CD4-positive, alpha-beta memory T cell (primary cell): ENCODE measurements around the gene SLC1A2. TPM values are rescaled to one million over a fixed set of nuclear protein-coding genes. Genes with fewer than 3 reads are reported as not detected.

ENCODE experiments used
- CTCF ChIA-PET: fragments of 350-600 bp; sonication (Branson Sonifier 250); formaldehyde crosslinking; loops from one replicate; lab custom pipeline; 2021; ENCODE audit warnings: inconsistent platforms; ENCODE audit not compliant: partially characterized antibody; lab: Charles Lee
- POLR2A ChIA-PET: fragments of 350-600 bp; sonication (Branson Sonifier 250); formaldehyde crosslinking; loops from one replicate; lab custom pipeline; 2021; ENCODE audit not compliant: partially characterized antibody; lab: Charles Lee
- DNase-seq, 5 donors: peaks; one replicate each; pipeline versions ENCODE4 v3.0.0 to v3.0.0-alpha.2; 2020 to 2022; ENCODE audit warnings: mixed read lengths in 1 of 5
- H3K27ac ChIP-seq: one replicate; pipeline ENCODE4 v1.7.0; 2013; ENCODE audit warnings: low read depth, low read length
- H3K27me3 ChIP-seq: 2 replicates; pipeline ENCODE4 v1.7.0; 2013; ENCODE audit warnings: mild to moderate bottlenecking, low read length, moderate library complexity; ENCODE audit not compliant: insufficient read depth
- H3K36me3 ChIP-seq: 2 replicates; pipeline ENCODE4 v1.7.0; 2013; ENCODE audit warnings: mild to moderate bottlenecking, low read length, moderate library complexity; ENCODE audit not compliant: insufficient read depth
- H3K4me1 ChIP-seq: 2 replicates; pipeline ENCODE4 v1.7.0; 2013; ENCODE audit warnings: mild to moderate bottlenecking, low read length, moderate library complexity; ENCODE audit not compliant: insufficient read depth
- H3K4me3 ChIP-seq, 2 donors: one replicate each; pipeline ENCODE4 v1.7.0; 2013; ENCODE audit warnings: low read length in 2 of 2, mild to moderate bottlenecking in 1 of 2
- H3K9me3 ChIP-seq, 2 donors: one replicate each; pipeline ENCODE4 v1.7.0; 2013; ENCODE audit warnings: low read length in 2 of 2, control low read depth in 1 of 2; ENCODE audit not compliant: control insufficient read depth in 1 of 2
- H3K27ac Mint-ChIP-seq, 7 donors: one replicate each; pipeline ENCODE4 v1.8.0; 2020 to 2021; ENCODE audit warnings: mixed read lengths in 7 of 7, mild to moderate bottlenecking in 6 of 7, inconsistent platforms in 3 of 7, moderate library complexity in 3 of 7
- H3K27me3 Mint-ChIP-seq, 2 donors: one replicate each; pipeline ENCODE4 v1.8.0; 2020 to 2021; ENCODE audit warnings: mixed read lengths in 2 of 2
- H3K36me3 Mint-ChIP-seq, 2 donors: one replicate each; pipeline ENCODE4 v1.8.0; 2020 to 2021; ENCODE audit warnings: mixed read lengths in 2 of 2, inconsistent platforms in 1 of 2, mild to moderate bottlenecking in 1 of 2
- H3K4me1 Mint-ChIP-seq, 4 donors: one replicate each; pipeline ENCODE4 v1.8.0; 2020 to 2021; ENCODE audit warnings: mixed read lengths in 4 of 4, mild to moderate bottlenecking in 1 of 4
- H3K4me3 Mint-ChIP-seq, 8 donors: one replicate each; pipeline ENCODE4 v1.8.0; 2020 to 2021; ENCODE audit warnings: mixed read lengths in 8 of 8, mild to moderate bottlenecking in 7 of 8, moderate library complexity in 6 of 8, inconsistent platforms in 3 of 8
- H3K9me3 Mint-ChIP-seq, 8 donors: one replicate each; pipeline ENCODE4 v1.8.0; 2020 to 2021; ENCODE audit warnings: mixed read lengths in 8 of 8, mild to moderate bottlenecking in 5 of 8, inconsistent platforms in 3 of 8, moderate library complexity in 1 of 8
- intact Hi-C: fragments of 100-400 bp; cut with micrococcal nuclease; formaldehyde crosslinking; loops from one replicate; pipeline ENCODE4 v1.15.1; 2023
- polyA plus RNA-seq, 2 donors: library from polyadenylated mRNA; unstranded; fragments of 300-500 nt; fragmentation: Illumina TruSeq; gene quantifications; one replicate each; pipeline ENCODE4 v1.2.3, GENCODE V29; 2021
- total RNA-seq, 2 experiments: library from RNA; stranded (reverse); gene quantifications; one replicate each; pipeline ENCODE4 v1.2.3, GENCODE V29; 2021

Gene SLC1A2
- total and polyA plus RNA-seq, 4 experiments from 2014 or later: 0.08 to 0.25 (median 0.11) TPM

- DNase-seq: no peak
- intact Hi-C loops: no loop called here
- Histone ChIP-seq H3K27me3 (no peaks in the 10 kb centered on the region), H3K4me1 (peaks cover 65% of the 10 kb centered on the region), H3K4me3 (no peak overlapping the region), H3K36me3 (peaks cover 49% of the 10 kb centered on the region), H3K27ac (no peak overlapping the region), H3K9me3 (no peaks in the 10 kb centered on the region)
- POLR2A ChIA-PET: interaction anchor here (0.8 to 1.6 kb wide), 6 partner anchors 11 to 68 kb away, joined by 3 to 5 read pairs (median 4); no protein-coding TSS in a partner anchor
- Mint-ChIP-seq H3K27ac (peak overlapping the region; percentile 78 to 99 (median 90)), H3K27me3 (no peaks in the 10 kb centered on the region), H3K4me3 (peak overlapping the region in 5 of 8 donors; percentile 7 to 76 (median 11)), H3K9me3 (peaks cover 0 to 9% (median 5%) of the 10 kb centered on the region in 8 donors), H3K4me1 (peaks cover 55 to 87% (median 72%) of the 10 kb centered on the region in 4 donors), H3K36me3 (peaks cover 90 to 92% of the 10 kb centered on the region in 2 donors)
- CTCF ChIA-PET: interaction anchor here (0.8 to 1.2 kb wide), 3 partner anchors 92 to 1167 kb away, joined by 3 to 5 read pairs (median 5); no protein-coding TSS in a partner anchor
Measured at GRCh38 chr11:35214226-35214770, 205.1 kb downstream of the SLC1A2 start.

GRCh38 chr11:35211952-35212351 lies 207.4 kb downstream of the SLC1A2 start:
- peaks cover 51 to 88% (median 70%) of the 10 kb centered on the region in 4 donors for H3K4me1 Mint-ChIP-seq
- no peak for DNase-seq
- Histone ChIP-seq H3K27ac (no peak overlapping the region), H3K27me3 (no peaks in the 10 kb centered on the region), H3K4me1 (peaks cover 52% of the 10 kb centered on the region), H3K36me3 (peaks cover 55% of the 10 kb centered on the region), H3K9me3 (no peaks in the 10 kb centered on the region), H3K4me3 (no peak overlapping the region)
- peaks cover 93 to 95% of the 10 kb centered on the region in 2 donors for H3K36me3 Mint-ChIP-seq
- ChIA-PET CTCF (no interaction called here), POLR2A (interaction anchor here (0.9 kb wide), 1 partner anchor 13 kb away, joined by 3 read pairs; no protein-coding TSS in a partner anchor)
- H3K4me3 Mint-ChIP-seq: peak overlapping the region in 1 of 8 donors; percentile 60
- H3K9me3 Mint-ChIP-seq: peaks cover 0 to 11% (median 6%) of the 10 kb centered on the region in 8 donors
- no peaks in the 10 kb centered on the region for H3K27me3 Mint-ChIP-seq
- intact Hi-C loops: no loop called here
- peak overlapping the region in 3 of 7 donors; percentile 19 to 71 (median 23) for H3K27ac Mint-ChIP-seq

- ChIA-PET POLR2A (no interaction called here), CTCF (no interaction called here)
- intact Hi-C loops: no loop called here
- H3K4me3 Mint-ChIP-seq: peak overlapping the region in 2 of 8 donors; percentile 8 to 41
- peaks cover 46 to 81% (median 64%) of the 10 kb centered on the region in 4 donors for H3K4me1 Mint-ChIP-seq
- peaks cover 92 to 95% of the 10 kb centered on the region in 2 donors for H3K36me3 Mint-ChIP-seq
- H3K9me3 Mint-ChIP-seq: peaks cover 0 to 11% (median 6%) of the 10 kb centered on the region in 8 donors
- peak overlapping the region in 6 of 7 donors; percentile 25 to 78 (median 50) for H3K27ac Mint-ChIP-seq
- H3K36me3 ChIP-seq: peaks cover 58% of the 10 kb centered on the region
- no peak overlapping the region for H3K27ac ChIP-seq
- no peaks in the 10 kb centered on the region for H3K27me3 ChIP-seq
- H3K9me3 ChIP-seq: no peaks in the 10 kb centered on the region
- DNase-seq: no peak
- peaks cover 43% of the 10 kb centered on the region for H3K4me1 ChIP-seq
- H3K4me3 ChIP-seq: no peak overlapping the region
- no peaks in the 10 kb centered on the region for H3K27me3 Mint-ChIP-seq
Measured at GRCh38 chr11:35210876-35211546, 208.3 kb downstream of the SLC1A2 start.

GRCh38 chr11:35208795-35209194 lies 210.6 kb downstream of the SLC1A2 start:
- Histone ChIP-seq H3K4me3 (no peak overlapping the region), H3K4me1 (peaks cover 34% of the 10 kb centered on the region), H3K9me3 (no peaks in the 10 kb centered on the region), H3K36me3 (peaks cover 67% of the 10 kb centered on the region), H3K27me3 (no peaks in the 10 kb centered on the region), H3K27ac (no peak overlapping the region)
- H3K27ac Mint-ChIP-seq: peak overlapping the region in 4 of 7 donors; percentile 16 to 81 (median 54)
- peaks cover 0 to 11% (median 6%) of the 10 kb centered on the region in 8 donors for H3K9me3 Mint-ChIP-seq
- H3K4me3 Mint-ChIP-seq: no peak overlapping the region
- H3K4me1 Mint-ChIP-seq: peaks cover 38 to 79% (median 60%) of the 10 kb centered on the region in 4 donors
- H3K36me3 Mint-ChIP-seq: peaks cover 93 to 95% of the 10 kb centered on the region in 2 donors
- ChIA-PET CTCF (interaction anchor here (1.6 kb wide), 1 partner anchor 10 kb away, joined by 4 read pairs; no protein-coding TSS in a partner anchor), POLR2A (no interaction called here)
- DNase-seq: no peak
- intact Hi-C loops: no loop called here
- H3K27me3 Mint-ChIP-seq: no peaks in the 10 kb centered on the region

GRCh38 chr11:35207471-35208403 lies 211.6 kb downstream of the SLC1A2 start:
- Histone ChIP-seq H3K27ac (no peak overlapping the region), H3K4me3 (no peak overlapping the region), H3K27me3 (no peaks in the 10 kb centered on the region), H3K4me1 (peaks cover 29% of the 10 kb centered on the region), H3K9me3 (no peaks in the 10 kb centered on the region), H3K36me3 (peaks cover 67% of the 10 kb centered on the region)
- Mint-ChIP-seq H3K9me3 (peaks cover 0 to 11% (median 6%) of the 10 kb centered on the region in 8 donors), H3K27me3 (no peaks in the 10 kb centered on the region), H3K36me3 (peaks cover 92 to 96% of the 10 kb centered on the region in 2 donors), H3K27ac (peak overlapping the region; percentile 10 to 82 (median 68)), H3K4me3 (no peak overlapping the region), H3K4me1 (peaks cover 34 to 76% (median 55%) of the 10 kb centered on the region in 4 donors)
- no peak for DNase-seq
- intact Hi-C loops: no loop called here
- POLR2A ChIA-PET: interaction anchor here (0.8 kb wide), 1 partner anchor 17 kb away, joined by 3 read pairs; no protein-coding TSS in a partner anchor
- CTCF ChIA-PET: interaction anchor here (1.1 kb wide), 1 partner anchor 9 kb away, joined by 3 read pairs; no protein-coding TSS in a partner anchor

GRCh38 chr11:35206616-35207015 lies 212.7 kb downstream of the SLC1A2 start:
- peaks cover 91 to 98% of the 10 kb centered on the region in 2 donors for H3K36me3 Mint-ChIP-seq
- Histone ChIP-seq H3K27ac (no peak overlapping the region), H3K27me3 (no peaks in the 10 kb centered on the region), H3K36me3 (peaks cover 76% of the 10 kb centered on the region), H3K9me3 (no peaks in the 10 kb centered on the region), H3K4me1 (peaks cover 28% of the 10 kb centered on the region), H3K4me3 (no peak overlapping the region)
- H3K27ac Mint-ChIP-seq: peak overlapping the region; percentile 1 to 78 (median 68)
- peaks cover 0 to 11% (median 6%) of the 10 kb centered on the region in 8 donors for H3K9me3 Mint-ChIP-seq
- DNase-seq: no peak
- POLR2A ChIA-PET: no interaction called here
- intact Hi-C loops: no loop called here
- peaks cover 38 to 77% (median 56%) of the 10 kb centered on the region in 4 donors for H3K4me1 Mint-ChIP-seq
- H3K27me3 Mint-ChIP-seq: no peaks in the 10 kb centered on the region
- peak overlapping the region in 1 of 8 donors; percentile 20 for H3K4me3 Mint-ChIP-seq
- CTCF ChIA-PET: no interaction called here
